DMS153 (cell line): ENCODE measurements around the gene GOPC.
"Not testable (repeated sequence)": the region's sequence is repeated elsewhere in the genome, so short reads cannot be mapped to it uniquely, and the experiment has no call there.

Source experiments
- DNase-seq: peaks from one replicate; lab custom pipeline; 2025; lab: John Stamatoyannopoulos, UW

The GOPC gene

GRCh38 chr6:117602151-117602898 lies at the start of gene GOPC:
Gene GOPC (minus strand): TSS chr6:117602511. CDS start chr6:117602288, 223 bp downstream.
- DNase-seq: peak; percentile 96

- DNase-seq: not testable (repeated sequence)
Measured at GRCh38 chr6:117651984-117652383, 49.7 kb upstream of the GOPC start.

GRCh38 chr6:117642976-117643375 lies 40.7 kb upstream of the GOPC start:
- DNase-seq: no peak

GRCh38 chr6:117637770-117638169 lies 35.5 kb upstream of the GOPC start:
- no peak for DNase-seq

GRCh38 chr6:117629119-117629660 lies 26.9 kb upstream of the GOPC start:
- DNase-seq: no peak

GRCh38 chr6:117627533-117627932 lies 25.2 kb upstream of the GOPC start:
- DNase-seq: no peak

- DNase-seq: no peak
Measured at GRCh38 chr6:117624869-117625481, 22.7 kb upstream of the GOPC start.

- DNase-seq: no peak
Measured at GRCh38 chr6:117619178-117619577, 16.9 kb upstream of the GOPC start.

GRCh38 chr6:117617210-117618035 lies 15.1 kb upstream of the GOPC start:
- DNase-seq: no peak

- no peak for DNase-seq
Measured at GRCh38 chr6:117616391-117617209, 14.3 kb upstream of the GOPC start.

- DNase-seq: no peak
Measured at GRCh38 chr6:117615750-117616390, 13.6 kb upstream of the GOPC start.

GRCh38 chr6:117613920-117614560 lies 11.7 kb upstream of the GOPC start:
- no peak for DNase-seq

- no peak for DNase-seq
Measured at GRCh38 chr6:117607511-117607910, 5.2 kb upstream of the GOPC start.

- DNase-seq: peak; percentile 67
Measured at GRCh38 chr6:117605169-117605826, 3.0 kb upstream of the GOPC start.

GRCh38 chr6:117603821-117604220 lies 1.5 kb upstream of the GOPC start:
- no peak for DNase-seq

- DNase-seq: no peak
Measured at GRCh38 chr6:117602899-117603588, 733 bp upstream of the GOPC start.

- DNase-seq: no peak
Measured at GRCh38 chr6:117601811-117602150, 530 bp downstream of the GOPC start.

GRCh38 chr6:117600008-117600743 lies 2.1 kb downstream of the GOPC start:
- DNase-seq: no peak

GRCh38 chr6:117597755-117598154 lies 4.6 kb downstream of the GOPC start:
- no peak for DNase-seq
